T47D (cell line): ENCODE measurements around the gene ABCA1.
"Not testable (repeated sequence)": the region's sequence is repeated elsewhere in the genome, so short reads cannot be mapped to it uniquely, and the experiment has no call there.

Experiments
- DNase-seq, 2 experiments: peaks; one replicate each; pipeline versions ENCODE4 v3.0.0 to v3.0.0-alpha.2; 2011 to 2012; ENCODE audit warnings: low read depth in 1 of 2, low spot score in 1 of 2
- JUND ChIP-seq: IDR thresholded peaks from 2 replicates; pipeline ENCODE4 v1.6.1; 2012; ENCODE audit warnings: low read depth
- in situ Hi-C: cut with HindIII; loops from 2 replicates; pipeline ENCODE4 v1.10.0; 2016; ENCODE audit warnings: low sequenced_read_pairs, low pct_unique_long_range_greater_than_20kb

ABCA1 gene

DNA sequence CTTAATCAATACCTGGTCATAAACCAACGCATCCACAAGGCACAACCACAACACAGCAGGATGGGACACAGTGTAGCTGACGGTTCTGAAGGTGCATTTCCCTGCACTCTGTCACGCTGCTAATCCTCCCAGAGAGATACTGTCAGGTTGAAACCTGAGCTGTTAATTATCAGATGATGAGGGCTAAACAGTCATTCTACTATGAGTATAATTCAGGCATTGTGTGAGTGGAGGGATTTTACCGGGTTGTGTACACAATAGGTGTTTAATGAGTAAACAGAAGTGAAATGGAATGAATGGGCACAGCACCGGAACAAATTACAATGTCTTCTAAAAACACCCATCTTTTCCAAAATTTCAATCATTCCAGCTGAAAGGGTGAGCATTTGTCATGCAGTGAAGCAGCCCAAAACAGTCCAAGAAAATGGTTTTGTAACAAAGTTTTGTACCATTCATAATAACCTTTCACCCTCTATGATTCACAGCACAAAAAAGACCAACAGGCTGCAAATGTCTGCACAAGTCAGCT lies 71.5 kb downstream of the ABCA1 start:
- peak in 1 of 2 experiments; percentile 63 for DNase-seq
- no peak for TF ChIP-seq JUND
- in situ Hi-C loops: no loop called here

DNA sequence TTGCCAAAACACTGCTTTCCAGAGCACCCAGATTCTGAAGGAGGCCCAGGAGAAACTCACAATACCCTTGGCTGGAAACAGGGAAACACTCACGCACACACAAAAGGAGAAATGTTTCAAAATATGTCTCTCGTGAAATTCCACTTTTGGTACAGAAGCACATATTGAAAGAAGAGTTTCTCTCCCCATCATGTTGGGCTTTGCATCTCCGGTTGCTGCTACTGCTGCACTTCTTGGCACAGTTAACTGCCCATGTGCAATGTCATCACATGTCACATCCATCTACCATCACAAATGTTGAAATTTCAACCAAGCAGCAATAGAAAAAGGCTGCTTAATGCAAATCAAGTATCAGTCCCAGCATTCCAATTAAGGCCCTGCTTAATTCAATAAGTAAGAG lies 72.1 kb downstream of the ABCA1 start:
- in situ Hi-C loops: no loop called here
- no peak for TF ChIP-seq JUND
- DNase-seq: no peak

DNA sequence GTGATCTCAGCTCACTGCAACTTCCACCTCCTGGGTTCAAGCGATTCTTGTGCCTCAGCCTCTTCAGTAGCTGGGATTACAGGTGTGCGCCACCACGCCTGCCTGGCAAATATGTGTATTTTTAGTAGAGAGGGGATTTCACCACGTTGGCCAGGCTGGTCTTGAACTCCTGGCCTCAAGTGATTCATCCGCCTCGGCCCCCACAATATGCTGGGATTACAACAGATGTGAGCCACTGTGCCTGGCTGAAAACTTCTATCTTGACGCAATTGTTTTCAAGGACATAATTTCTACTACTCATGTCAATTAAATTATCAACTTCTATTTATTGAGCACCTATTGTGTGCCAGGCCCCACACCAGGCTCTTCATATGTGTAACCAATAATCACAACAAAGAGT lies 72.7 kb downstream of the ABCA1 start:
- DNase-seq, in situ Hi-C loops: not testable (repeated sequence)

DNA sequence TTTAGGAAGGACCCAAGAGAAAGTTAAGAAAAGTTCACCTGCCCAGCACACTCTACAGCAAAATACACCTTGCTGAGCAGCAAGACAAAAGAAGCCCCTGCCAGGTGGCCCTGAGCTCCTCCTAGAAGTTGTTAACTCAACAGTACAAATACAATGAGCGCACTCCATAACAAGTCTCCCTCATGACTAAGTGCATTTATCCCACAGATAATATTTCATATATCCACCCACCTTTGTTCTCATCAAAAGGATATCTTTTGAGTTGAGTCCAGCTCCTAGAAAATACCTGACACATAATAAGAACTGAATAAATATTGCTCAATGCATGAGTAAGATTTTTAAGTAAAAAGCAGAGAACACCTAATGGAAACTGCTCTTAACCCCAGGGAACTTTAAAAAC lies 73.3 kb downstream of the ABCA1 start:
- no peak for TF ChIP-seq JUND
- in situ Hi-C loops: no loop called here
- DNase-seq: no peak

DNA sequence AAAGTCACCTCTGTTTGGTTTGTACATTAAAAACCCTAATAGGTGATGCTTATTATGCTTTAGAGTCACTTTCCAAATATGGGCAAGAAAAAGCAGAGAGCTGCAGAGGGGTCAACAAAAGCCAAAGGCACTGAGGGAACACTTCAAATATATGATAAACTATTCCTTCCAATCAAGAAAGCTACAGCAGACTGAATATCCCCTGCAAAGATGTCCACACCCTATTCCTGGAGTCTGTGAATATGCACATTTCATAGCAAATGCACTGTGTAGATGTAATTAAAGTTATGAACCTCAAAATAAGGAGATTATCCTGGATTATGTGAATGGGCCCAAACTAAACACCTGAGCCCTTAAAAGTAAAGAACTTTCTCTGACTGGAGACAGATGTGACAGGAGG lies 74.3 kb downstream of the ABCA1 start:
- in situ Hi-C loops: no loop called here
- no peak for DNase-seq
- no peak for TF ChIP-seq JUND

DNA sequence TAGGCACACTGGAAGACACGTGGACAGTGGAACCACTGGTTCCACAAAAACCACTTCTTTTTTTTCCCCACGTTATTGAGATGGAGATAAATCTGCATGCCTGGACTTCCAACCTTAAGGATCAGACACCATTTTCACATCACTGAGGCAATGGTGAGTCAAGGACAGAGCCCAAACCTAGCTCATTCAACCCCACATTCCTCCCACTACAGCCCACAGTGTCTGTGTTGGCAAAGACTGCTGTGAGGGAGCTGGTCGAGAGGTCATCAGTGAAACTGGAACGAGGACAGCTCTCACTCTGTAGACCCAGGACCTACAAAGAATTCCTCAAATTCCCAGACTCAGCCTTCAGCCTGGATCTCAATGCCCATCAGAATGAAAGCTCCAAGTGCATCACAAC lies 74.8 kb downstream of the ABCA1 start:
- TF ChIP-seq JUND: no peak
- no peak for DNase-seq
- in situ Hi-C loops: no loop called here

DNA sequence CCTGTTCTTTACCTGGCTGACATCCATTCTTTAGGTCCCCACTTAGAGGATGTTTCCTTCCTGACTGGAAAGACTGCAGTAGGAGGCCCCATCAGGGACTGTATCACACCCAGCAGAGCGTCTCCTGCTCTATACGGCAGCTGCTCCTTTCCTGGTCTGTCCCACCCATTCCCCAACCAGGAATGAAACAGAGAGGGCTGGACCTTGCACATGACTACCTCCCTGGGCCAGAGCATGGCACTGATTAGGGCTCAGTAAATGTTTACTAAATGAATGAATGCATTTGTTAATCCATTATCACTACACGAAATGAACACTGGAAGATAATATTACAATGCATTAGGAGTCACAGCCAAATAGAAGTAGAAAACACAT lies 76.4 kb downstream of the ABCA1 start:
- in situ Hi-C loops: no loop called here
- no peak for DNase-seq
- TF ChIP-seq JUND: no peak

DNA sequence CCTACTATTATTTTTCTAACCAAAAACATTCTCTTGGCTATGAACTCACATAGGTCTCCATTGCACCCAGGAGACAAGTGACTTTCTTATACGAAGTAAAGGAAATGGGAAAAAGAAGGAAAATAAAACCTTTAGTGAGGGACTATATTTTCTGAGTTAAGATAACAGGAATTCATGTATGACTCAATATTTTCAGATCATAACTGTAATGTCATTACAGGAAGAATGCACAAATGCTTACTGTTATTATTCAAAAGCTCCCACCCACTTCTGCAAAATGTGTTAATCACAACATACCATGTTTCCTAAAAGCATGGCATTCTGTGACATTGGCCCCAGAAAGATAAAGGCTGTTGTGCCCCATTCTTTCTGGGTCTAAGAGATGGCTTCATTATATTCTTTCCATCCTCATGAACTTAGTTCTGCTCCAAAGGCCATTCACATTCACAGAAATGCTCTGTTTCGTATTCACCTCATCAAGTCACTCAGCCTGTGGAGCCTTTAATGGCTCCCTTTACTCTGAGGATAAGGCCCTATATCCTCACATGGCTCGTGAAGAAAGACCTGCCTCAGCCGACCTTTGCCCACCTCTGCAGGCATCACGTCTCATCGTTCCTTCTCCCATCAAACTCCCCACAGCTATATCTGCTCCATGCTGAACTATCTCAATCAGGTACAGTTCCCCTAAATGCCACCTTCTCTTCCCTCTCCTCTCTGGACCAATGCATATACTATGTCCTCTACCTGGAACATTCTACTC lies 77.0 kb downstream of the ABCA1 start:
- in situ Hi-C loops: no loop called here
- no peak for TF ChIP-seq JUND
- no peak for DNase-seq

DNA sequence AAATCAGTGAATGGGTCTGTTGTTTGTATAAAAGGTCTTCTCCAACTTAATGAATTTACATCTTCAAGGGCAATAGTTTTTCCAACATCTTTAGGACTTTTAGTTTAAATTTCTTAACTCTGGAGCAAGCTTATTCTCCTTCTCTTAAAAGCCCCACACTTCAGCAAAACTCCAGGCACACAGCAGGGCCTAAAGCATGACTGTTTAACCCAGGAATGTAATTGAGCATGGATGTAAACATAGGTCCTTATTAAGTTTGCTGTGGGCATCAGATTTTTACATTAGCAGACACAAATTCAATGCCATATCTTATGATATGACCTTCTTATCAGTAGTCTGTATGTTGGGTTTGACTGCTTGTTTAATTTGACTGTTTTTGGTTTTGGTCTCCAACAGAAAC lies 78.9 kb downstream of the ABCA1 start:
- DNase-seq: no peak
- no peak for TF ChIP-seq JUND
- in situ Hi-C loops: no loop called here

DNA sequence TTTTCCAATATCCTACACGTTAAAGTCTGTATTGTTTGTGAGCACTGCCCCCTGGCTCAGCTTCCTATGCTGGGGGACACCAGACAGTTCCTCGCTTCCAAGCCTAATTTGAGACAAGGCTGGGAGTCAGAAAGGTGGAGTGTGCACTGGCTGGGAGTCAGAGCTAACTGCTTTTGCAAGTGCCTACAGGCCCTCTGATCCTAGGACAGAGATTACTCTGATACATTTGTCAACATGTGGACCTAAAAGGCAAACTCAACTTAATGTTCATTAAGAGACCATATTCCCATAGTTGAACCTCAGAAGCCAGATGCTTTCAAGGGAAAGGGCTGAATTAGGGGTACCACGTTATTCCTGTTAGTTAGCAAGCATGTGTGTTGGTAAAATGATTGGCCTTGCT lies 83.2 kb downstream of the ABCA1 start:
- in situ Hi-C loops: no loop called here
- DNase-seq: no peak
- TF ChIP-seq JUND: no peak

DNA sequence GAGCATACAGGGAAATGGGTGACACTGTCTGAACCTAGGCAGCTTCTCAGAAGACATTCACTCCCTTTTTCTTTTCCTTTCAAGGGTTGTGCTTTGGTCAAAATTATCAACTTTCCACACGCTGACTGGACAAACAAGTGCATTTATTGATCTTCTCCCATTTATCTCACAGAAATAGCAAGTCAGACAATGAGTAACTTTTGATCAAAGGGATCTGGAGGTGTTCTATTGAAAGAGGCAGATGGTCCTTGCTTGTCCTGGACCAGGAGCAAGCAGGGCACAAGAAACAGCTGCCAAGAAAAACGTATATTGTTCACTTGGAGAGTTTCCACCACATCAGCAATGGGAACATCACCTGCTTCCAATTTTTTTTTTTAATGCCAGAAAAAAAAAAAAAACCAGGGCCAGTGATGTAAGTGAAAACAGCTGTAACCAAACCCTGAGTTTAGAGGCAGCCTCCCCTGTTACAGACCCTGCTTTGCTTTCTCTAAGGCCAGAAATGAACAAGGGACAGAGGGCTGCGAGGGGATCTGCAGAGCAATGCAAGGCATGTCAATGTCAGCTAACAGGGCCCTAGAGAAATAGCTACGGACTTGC lies 84.2 kb downstream of the ABCA1 start:
- no peak for TF ChIP-seq JUND
- no peak for DNase-seq
- in situ Hi-C loops: no loop called here

DNA sequence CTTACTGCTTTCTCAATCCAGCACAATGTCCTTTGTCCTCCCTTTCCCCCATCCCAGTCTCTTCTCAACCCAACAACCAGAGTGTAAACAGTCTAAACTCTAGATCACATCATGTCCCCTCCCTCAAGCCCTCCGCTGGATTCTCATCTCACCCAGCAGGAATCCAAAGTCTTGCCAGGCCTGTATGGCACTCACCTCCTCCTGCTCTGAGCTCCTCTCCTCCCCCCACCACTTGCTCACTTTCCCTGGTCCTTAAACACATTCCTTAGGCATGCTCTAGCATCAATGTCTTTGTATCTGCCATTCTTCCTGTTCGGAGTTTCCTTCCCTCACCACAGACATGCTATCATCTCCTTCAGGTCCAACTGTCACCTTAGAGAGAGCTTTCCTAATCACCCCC lies 85.3 kb downstream of the ABCA1 start:
- DNase-seq: no peak
- TF ChIP-seq JUND: no peak
- in situ Hi-C loops: no loop called here

DNA sequence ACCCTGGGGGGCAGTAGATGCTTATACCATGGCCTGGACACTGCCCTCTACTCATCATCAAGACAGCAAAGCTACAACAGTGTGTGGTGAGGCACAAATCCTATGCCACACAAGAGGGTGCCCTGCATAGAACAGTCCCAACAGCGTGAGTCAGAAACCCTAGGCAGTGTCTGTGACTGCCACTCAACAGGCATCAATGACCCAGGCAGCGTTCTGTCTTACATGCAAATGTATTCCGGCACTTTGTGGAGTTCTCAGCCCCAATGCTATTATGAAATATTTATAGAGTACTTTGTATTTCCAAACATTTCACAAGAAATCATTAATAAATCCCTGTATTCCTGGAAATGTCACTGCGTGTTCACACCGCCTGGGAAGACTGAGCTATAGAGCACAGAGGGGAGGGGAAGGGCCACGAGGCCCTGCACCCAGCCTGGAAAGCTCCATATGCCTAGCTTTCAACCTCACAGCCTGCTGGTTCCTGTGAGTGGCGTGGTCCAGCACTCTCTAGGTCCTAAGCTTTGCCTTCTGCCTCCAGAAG lies 86.3 kb downstream of the ABCA1 start:
- TF ChIP-seq JUND: no peak
- in situ Hi-C loops: no loop called here
- no peak for DNase-seq
